ENCODE data around the gene MYH7B. TPM values are rescaled to one million over a fixed set of nuclear protein-coding genes. Genes with fewer than 3 reads are reported as not detected.

The MYH7B gene
- total and polyA plus RNA-seq, 8 donors: 0.15 to 1.5 (median 0.59) TPM; not detected in 2

GRCh38 chr20:34989118-34989517 lies 33.5 kb downstream of the MYH7B start:
- WGBS, 5 donors: 83 to 95% (median 87%) methylated on average over 4 of the region's 4 CpGs

GRCh38 chr20:34989670-34990069 lies 34.0 kb downstream of the MYH7B start:
- WGBS, 5 donors: 89 to 95% (median 91%) methylated on average over 10 to 14 of the region's 14 CpGs
- no peak for DNase-seq
- Histone ChIP-seq H3K4me3 (no peak overlapping the region), H3K4me1 (peaks cover under 1 to 21% (median 12%) of the 10 kb centered on the region in 4 donors), H3K27me3 (peaks cover 0 to 18% (median 0%) of the 10 kb centered on the region in 3 donors), H3K36me3 (peaks cover 8 to 22% (median 20%) of the 10 kb centered on the region in 4 donors), H3K9me3 (no peaks in the 10 kb centered on the region), H3K27ac (no peak overlapping the region)
- intact Hi-C loops (cut with DNase I; ENCODE audit: low total_unique reads): no loop called here
- no peak for TF ChIP-seq POLR2AphosphoS5 (IDR thresholded peaks at IDR 0.05)
- no peak for TF ChIP-seq POLR2A (IDR thresholded peaks at IDR 0.05)
- TF ChIP-seq CTCF (IDR thresholded peaks at IDR 0.05): no peak

More at GRCh38 chr20:34989118-34989517, 33.5 kb downstream of the MYH7B start:
- TF ChIP-seq POLR2A (IDR thresholded peaks at IDR 0.05) (no peak), CTCF (IDR thresholded peaks at IDR 0.05) (no peak), EP300 (IDR thresholded peaks at IDR 0.05) (no peak), POLR2AphosphoS5 (IDR thresholded peaks at IDR 0.05) (no peak)
- DNase-seq: no peak
- Histone ChIP-seq H3K27me3 (peaks cover 0 to 23% (median 0%) of the 10 kb centered on the region in 3 donors), H3K27ac (no peak overlapping the region), H3K9me3 (no peaks in the 10 kb centered on the region), H3K36me3 (peaks cover 8 to 16% (median 14%) of the 10 kb centered on the region in 4 donors), H3K4me3 (no peak overlapping the region), H3K4me1 (peaks cover 6 to 27% (median 16%) of the 10 kb centered on the region in 4 donors)
- intact Hi-C loops (cut with DNase I; ENCODE audit: low total_unique reads): no loop called here

GRCh38 chr20:34990231-34990630 lies 34.6 kb downstream of the MYH7B start:
- TF ChIP-seq POLR2A (IDR thresholded peaks at IDR 0.05): no peak
- no peak for TF ChIP-seq POLR2AphosphoS5 (IDR thresholded peaks at IDR 0.05)
- no peak for TF ChIP-seq EP300 (IDR thresholded peaks at IDR 0.05)
- no peak for TF ChIP-seq CTCF (IDR thresholded peaks at IDR 0.05)
- Histone ChIP-seq H3K4me1 (peaks cover 0 to 17% (median 10%) of the 10 kb centered on the region in 4 donors), H3K27me3 (peaks cover 0 to 12% (median 0%) of the 10 kb centered on the region in 3 donors), H3K4me3 (no peak overlapping the region), H3K9me3 (no peaks in the 10 kb centered on the region), H3K36me3 (peaks cover 8 to 27% (median 26%) of the 10 kb centered on the region in 4 donors), H3K27ac (no peak overlapping the region)
- 75 to 85% (median 79%) methylated on average over 11 of the region's 11 CpGs for WGBS, 5 donors
- DNase-seq: no peak
- intact Hi-C loops (cut with DNase I; ENCODE audit: low total_unique reads): no loop called here

GRCh38 chr20:34990661-34991214 lies 35.1 kb downstream of the MYH7B start:
- Histone ChIP-seq H3K36me3 (peaks cover 12 to 32% (median 31%) of the 10 kb centered on the region in 4 donors), H3K27ac (no peak overlapping the region), H3K27me3 (peaks cover 0 to 7% (median 0%) of the 10 kb centered on the region in 3 donors), H3K4me1 (peaks cover 0 to 17% (median 10%) of the 10 kb centered on the region in 4 donors), H3K9me3 (no peaks in the 10 kb centered on the region), H3K4me3 (no peak overlapping the region)
- TF ChIP-seq CTCF (IDR thresholded peaks at IDR 0.05): no peak
- no peak for TF ChIP-seq POLR2AphosphoS5 (IDR thresholded peaks at IDR 0.05)
- no peak for TF ChIP-seq EP300 (IDR thresholded peaks at IDR 0.05)
- TF ChIP-seq POLR2A (IDR thresholded peaks at IDR 0.05): no peak
- no peak for DNase-seq
- intact Hi-C loops (cut with DNase I; ENCODE audit: low total_unique reads): no loop called here
- WGBS, 5 donors: 81 to 89% (median 84%) methylated on average over 17 to 18 of the region's 18 CpGs
